OCI-LY3 (cell line): Measurements from ENCODE around the gene PPP1R1C.

ENCODE experiments used
- CTCF ChIP-seq: fragments of 200-600, 300-600 bp; sonication (generic); IDR thresholded peaks from 2 replicates; pipeline ENCODE4 v1.5.1; 2014; ENCODE audit warnings: antibody characterized with exemption, low read length, low read depth
- EZH2phosphoT487 ChIP-seq: fragments of 200-600 bp; shearing (Covaris generic); IDR thresholded peaks from 2 replicates; pipeline ENCODE4 v1.6.1; 2018; ENCODE audit warnings: antibody characterized with exemption, mixed run types, low read depth

- TF ChIP-seq CTCF = no peak
- no peak for TF ChIP-seq EZH2phosphoT487
These were observed 34.1 kb downstream of the PPP1R1C start for GRCh38 chr2:182019731-182020130.
